ENCODE results near the gene SEPTIN5. TPM values are rescaled to one million over a fixed set of nuclear protein-coding genes. Genes with fewer than 3 reads are reported as not detected.
"Not testable (repeated sequence)": the region's sequence is repeated elsewhere in the genome, so short reads cannot be mapped to it uniquely, and the experiment has no call there.

The SEPTIN5 gene
- polyA plus RNA-seq, 1 experiment: 13.1 TPM

GRCh38 chr22:19673660-19674059, 40.6 kb upstream of the SEPTIN5 start:
- POLR2A ChIA-PET: interaction anchor here (0.6 kb wide), 1 partner anchor 183 kb away, joined by 4 read pairs; no protein-coding TSS in a partner anchor
- Histone ChIP-seq H3K27ac (ENCODE audit: low read depth, low read length) (no peak overlapping the region), H3K9me3 (ENCODE audit: control insufficient read depth, insufficient read depth, low read length) (no peaks in the 10 kb centered on the region; the same call in 1 of the 2 replicates), H3K4me3 (ENCODE audit: low read depth, low read length) (no peak overlapping the region), H3K27me3 (ENCODE audit: control insufficient read depth, insufficient read depth, low read length) (peaks cover 23% of the 10 kb centered on the region)
- DNase-seq (ENCODE audit: low read depth, low spot score): no peak
- no peak for TF ChIP-seq CTCF (IDR thresholded peaks at IDR 0.05; ENCODE audit: low read depth, low read length)
- CTCF ChIA-PET: no interaction called here

- Histone ChIP-seq H3K9me3 (ENCODE audit: control insufficient read depth, insufficient read depth, low read length) (no peaks in the 10 kb centered on the region; the same call in 1 of the 2 replicates), H3K27me3 (ENCODE audit: control insufficient read depth, insufficient read depth, low read length) (peaks cover 23% of the 10 kb centered on the region), H3K27ac (ENCODE audit: low read depth, low read length) (no peak overlapping the region), H3K4me3 (ENCODE audit: low read depth, low read length) (no peak overlapping the region)
- no peak for TF ChIP-seq CTCF (IDR thresholded peaks at IDR 0.05; ENCODE audit: low read depth, low read length)
- POLR2A ChIA-PET: interaction anchor here (0.6 kb wide), 1 partner anchor 183 kb away, joined by 4 read pairs; no protein-coding TSS in a partner anchor
- DNase-seq (ENCODE audit: low read depth, low spot score): no peak
- CTCF ChIA-PET: no interaction called here
These were observed 40.0 kb upstream of the SEPTIN5 start for GRCh38 chr22:19674129-19674928.

GRCh38 chr22:19674929-19675253, 39.4 kb upstream of the SEPTIN5 start:
- Histone ChIP-seq H3K4me3 (ENCODE audit: low read depth, low read length) (no peak overlapping the region), H3K27me3 (ENCODE audit: control insufficient read depth, insufficient read depth, low read length) (peaks cover 23% of the 10 kb centered on the region), H3K27ac (ENCODE audit: low read depth, low read length) (no peak overlapping the region), H3K9me3 (ENCODE audit: control insufficient read depth, insufficient read depth, low read length) (no peaks in the 10 kb centered on the region; the same call in none of the 2 replicates)
- ChIA-PET CTCF (no interaction called here), POLR2A (no interaction called here)
- TF ChIP-seq CTCF (IDR thresholded peaks at IDR 0.05; ENCODE audit: low read depth, low read length): no peak
- no peak for DNase-seq (ENCODE audit: low read depth, low spot score)

GRCh38 chr22:19675428-19675827, 38.9 kb upstream of the SEPTIN5 start:
- H3K9me3 ChIP-seq (ENCODE audit: control insufficient read depth, insufficient read depth, low read length): no peaks in the 10 kb centered on the region; the same call in none of the 2 replicates
- no peak overlapping the region for H3K27ac ChIP-seq (ENCODE audit: low read depth, low read length)
- ChIA-PET POLR2A (no interaction called here), CTCF (interaction anchor here (1.1 kb wide), 1 partner anchor 14 kb away, joined by 5 read pairs; no protein-coding TSS in a partner anchor)
- no peak for DNase-seq (ENCODE audit: low read depth, low spot score)
- no peak overlapping the region for H3K4me3 ChIP-seq (ENCODE audit: low read depth, low read length)
- no peak for TF ChIP-seq CTCF (IDR thresholded peaks at IDR 0.05; ENCODE audit: low read depth, low read length)
- H3K27me3 ChIP-seq (ENCODE audit: control insufficient read depth, insufficient read depth, low read length): peaks cover 25% of the 10 kb centered on the region

GRCh38 chr22:19676437-19676836, 37.9 kb upstream of the SEPTIN5 start:
- CTCF ChIA-PET: interaction anchor here (1.1 kb wide), 1 partner anchor 13 kb away, joined by 5 read pairs; no protein-coding TSS in a partner anchor
- POLR2A ChIA-PET: not testable (repeated sequence)
- H3K27me3 ChIP-seq (ENCODE audit: control insufficient read depth, insufficient read depth, low read length): peaks cover 27% of the 10 kb centered on the region

More at GRCh38 chr22:19676437-19676836, 37.9 kb upstream of the SEPTIN5 start:
- H3K4me3 ChIP-seq (ENCODE audit: low read depth, low read length); DNase-seq (ENCODE audit: low read depth, low spot score); H3K9me3 ChIP-seq (ENCODE audit: control insufficient read depth, insufficient read depth, low read length); H3K27ac ChIP-seq (ENCODE audit: low read depth, low read length): not testable (repeated sequence)

Data from AG04450 (cell line).